Skeletal muscle tissue (tissue), 4 donors: ENCODE results near the gene HSPA1A. TPM values are rescaled to one million over a fixed set of nuclear protein-coding genes. Genes with fewer than 3 reads are reported as not detected.
A peak's percentile ranks its signal among the peaks of the same experiment; 100 is the strongest.
"Not testable (repeated sequence)": the region's sequence is repeated elsewhere in the genome, so short reads cannot be mapped to it uniquely, and the experiment has no call there.

Source experiments
- H3K27ac ChIP-seq: one replicate; pipeline ENCODE4 v1.7.0; 2013; ENCODE audit warnings: mild to moderate bottlenecking, low read depth, low read length, inconsistent platforms
- H3K27me3 ChIP-seq, 3 donors: one replicate each; pipeline ENCODE4 v1.7.0; 2013; ENCODE audit warnings: low read length in 3 of 3; ENCODE audit not compliant: control insufficient read depth in 3 of 3, insufficient read depth in 3 of 3
- H3K36me3 ChIP-seq, 3 donors: one replicate each; pipeline ENCODE4 v1.7.0; 2013; ENCODE audit warnings: low read length in 3 of 3; ENCODE audit not compliant: control insufficient read depth in 3 of 3, insufficient read depth in 3 of 3
- H3K4me1 ChIP-seq, 3 donors: one replicate each; pipeline ENCODE4 v1.7.0; 2013; ENCODE audit warnings: low read length in 3 of 3, mild to moderate bottlenecking in 3 of 3; ENCODE audit not compliant: control insufficient read depth in 3 of 3, insufficient read depth in 3 of 3
- H3K4me3 ChIP-seq, 3 donors: one replicate each; pipeline ENCODE4 v1.7.0; 2013; ENCODE audit warnings: low read length in 3 of 3
- H3K9ac ChIP-seq, 3 donors: one replicate each; pipeline ENCODE4 v1.7.0; 2013; ENCODE audit warnings: low read length in 3 of 3, mild to moderate bottlenecking in 3 of 3, moderate library complexity in 2 of 3, low read depth in 1 of 3
- H3K9me3 ChIP-seq, 3 donors: one replicate each; pipeline ENCODE4 v1.7.0; 2013; ENCODE audit warnings: low read length in 3 of 3; ENCODE audit not compliant: control insufficient read depth in 3 of 3
- total RNA-seq: library from RNA; depleted of rRNA; stranded (reverse); fragments of >200 nt; gene quantifications from one replicate; pipeline ENCODE4 v1.2.3, GENCODE V29; 2014
- donor health status: Osteomylitis.

Gene HSPA1A
- total RNA-seq, 1 donor from 2014 or later, result 133 TPM

DNA sequence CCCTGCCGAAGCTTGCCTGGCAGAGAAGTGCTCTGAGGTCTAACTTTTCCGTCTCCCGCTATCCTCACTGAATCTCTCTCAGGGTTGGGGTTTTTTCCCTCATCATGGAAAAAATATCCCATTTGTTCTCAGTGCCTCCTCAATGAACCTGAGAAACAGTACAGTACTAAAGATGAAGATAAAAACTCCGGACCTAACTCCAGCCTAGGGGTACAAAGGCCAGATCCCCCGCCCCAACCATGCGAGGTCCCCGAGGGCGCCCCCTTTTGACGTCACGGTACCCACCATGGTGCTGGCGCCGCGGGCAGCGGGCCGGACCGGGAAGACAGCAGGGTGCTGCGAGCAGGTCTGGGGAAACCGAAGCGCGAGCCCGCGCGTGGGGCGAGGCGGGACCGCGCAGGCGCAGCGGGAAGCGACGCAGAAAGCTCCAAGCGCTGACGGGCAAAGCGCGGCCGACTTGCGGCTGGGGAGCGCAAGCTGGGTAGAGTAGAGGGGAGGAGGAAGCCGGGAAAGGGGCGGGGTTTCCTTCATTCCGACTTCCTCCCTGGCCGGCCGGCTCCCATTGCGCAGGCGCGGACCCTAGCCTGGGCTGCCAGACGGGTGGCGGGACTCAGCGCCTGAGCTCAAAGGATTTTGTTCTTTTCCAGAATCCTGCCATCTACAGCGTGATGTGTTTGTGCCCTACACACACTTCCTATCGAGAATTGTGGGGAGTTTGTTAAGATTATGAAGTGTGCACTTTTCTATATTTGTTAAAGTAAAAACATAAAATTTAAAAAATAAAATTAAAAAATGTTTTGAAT, 8.7 kb upstream of the HSPA1A start, which contains the start of gene LSM2:
Gene LSM2, minus strand, starts transcription at position 497 of the 803 bp plus-strand sequence. Its CDS starts 209 bp downstream, at position 288.
- Histone ChIP-seq H3K27ac (peak within 1 kb of the TSS; percentile 91), H3K36me3 (peaks cover 0 to 6% (median 2%) of the 10 kb centered on the region in 3 donors), H3K9me3 (no peaks in the 10 kb centered on the region), H3K9ac (peak within 1 kb of the TSS; percentile 84 to 95 (median 93)), H3K27me3 (no peaks in the 10 kb centered on the region), H3K4me3 (peak within 1 kb of the TSS; percentile 71 to 86 (median 79)), H3K4me1 (peaks cover 8 to 14% (median 12%) of the 10 kb centered on the region in 3 donors)

- H3K4me3 ChIP-seq, H3K36me3 ChIP-seq, H3K9ac ChIP-seq, H3K27ac ChIP-seq, H3K9me3 ChIP-seq, H3K27me3 ChIP-seq: not testable (repeated sequence)
- peaks cover 11 to 17% (median 15%) of the 10 kb centered on the region in 3 donors for H3K4me1 ChIP-seq
These were observed 6.7 kb upstream of the HSPA1A start for GRCh38 chr6:31808599-31808998.

GRCh38 chr6:31811645-31812044, 3.7 kb upstream of the HSPA1A start:
- H3K4me1 ChIP-seq, result peaks cover 10 to 12% (median 11%) of the 10 kb centered on the region in 3 donors
- no peaks in the 10 kb centered on the region for H3K9me3 ChIP-seq
- no peak overlapping the region for H3K4me3 ChIP-seq
- H3K36me3 ChIP-seq, result peaks cover 0 to 6% (median 0%) of the 10 kb centered on the region in 3 donors
- no peak overlapping the region for H3K27ac ChIP-seq
- H3K9ac ChIP-seq, result no peak overlapping the region
- H3K27me3 ChIP-seq, result no peaks in the 10 kb centered on the region

- peak overlapping the region; percentile 81 to 87 (median 84) for H3K9ac ChIP-seq
- H3K4me1 ChIP-seq, result peaks cover 8 to 16% (median 10%) of the 10 kb centered on the region in 3 donors
- no peaks in the 10 kb centered on the region for H3K27me3 ChIP-seq
- peaks cover 0 to 6% (median 0%) of the 10 kb centered on the region in 3 donors for H3K36me3 ChIP-seq
- peak overlapping the region; percentile 0 to 61 (median 47) for H3K4me3 ChIP-seq
- H3K9me3 ChIP-seq, result no peaks in the 10 kb centered on the region
- peak overlapping the region; percentile 90 for H3K27ac ChIP-seq
These were observed 1.9 kb upstream of the HSPA1A start for GRCh38 chr6:31813465-31813849.

- Histone ChIP-seq H3K4me1 (peaks cover 16 to 23% (median 16%) of the 10 kb centered on the region in 3 donors), H3K36me3 (peaks cover 0 to 6% (median 0%) of the 10 kb centered on the region in 3 donors), H3K9ac (peak overlapping the region; percentile 74 to 94 (median 90)), H3K9me3 (no peaks in the 10 kb centered on the region), H3K4me3 (peak overlapping the region; percentile 74 to 91 (median 85)), H3K27me3 (no peaks in the 10 kb centered on the region), H3K27ac (peak overlapping the region; percentile 98)
These were observed 692 bp upstream of the HSPA1A start for GRCh38 chr6:31814677-31815024.

DNA sequence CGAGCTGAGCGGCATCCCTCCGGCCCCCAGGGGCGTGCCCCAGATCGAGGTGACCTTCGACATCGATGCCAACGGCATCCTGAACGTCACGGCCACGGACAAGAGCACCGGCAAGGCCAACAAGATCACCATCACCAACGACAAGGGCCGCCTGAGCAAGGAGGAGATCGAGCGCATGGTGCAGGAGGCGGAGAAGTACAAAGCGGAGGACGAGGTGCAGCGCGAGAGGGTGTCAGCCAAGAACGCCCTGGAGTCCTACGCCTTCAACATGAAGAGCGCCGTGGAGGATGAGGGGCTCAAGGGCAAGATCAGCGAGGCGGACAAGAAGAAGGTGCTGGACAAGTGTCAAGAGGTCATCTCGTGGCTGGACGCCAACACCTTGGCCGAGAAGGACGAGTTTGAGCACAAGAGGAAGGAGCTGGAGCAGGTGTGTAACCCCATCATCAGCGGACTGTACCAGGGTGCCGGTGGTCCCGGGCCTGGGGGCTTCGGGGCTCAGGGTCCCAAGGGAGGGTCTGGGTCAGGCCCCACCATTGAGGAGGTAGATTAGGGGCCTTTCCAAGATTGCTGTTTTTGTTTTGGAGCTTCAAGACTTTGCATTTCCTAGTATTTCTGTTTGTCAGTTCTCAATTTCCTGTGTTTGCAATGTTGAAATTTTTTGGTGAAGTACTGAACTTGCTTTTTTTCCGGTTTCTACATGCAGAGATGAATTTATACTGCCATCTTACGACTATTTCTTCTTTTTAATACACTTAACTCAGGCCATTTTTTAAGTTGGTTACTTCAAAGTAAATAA, 2.0 kb downstream of the HSPA1A start:
- H3K27ac ChIP-seq, result peak overlapping the region; percentile 100
- peak overlapping the region; percentile 85 to 88 (median 86) for H3K4me3 ChIP-seq
- H3K4me1 ChIP-seq, result peaks cover 32 to 38% (median 34%) of the 10 kb centered on the region in 3 donors
- H3K9ac ChIP-seq, result peak overlapping the region; percentile 88 to 92 (median 88)
- not testable (repeated sequence) for H3K27me3 ChIP-seq, H3K36me3 ChIP-seq, H3K9me3 ChIP-seq

DNA sequence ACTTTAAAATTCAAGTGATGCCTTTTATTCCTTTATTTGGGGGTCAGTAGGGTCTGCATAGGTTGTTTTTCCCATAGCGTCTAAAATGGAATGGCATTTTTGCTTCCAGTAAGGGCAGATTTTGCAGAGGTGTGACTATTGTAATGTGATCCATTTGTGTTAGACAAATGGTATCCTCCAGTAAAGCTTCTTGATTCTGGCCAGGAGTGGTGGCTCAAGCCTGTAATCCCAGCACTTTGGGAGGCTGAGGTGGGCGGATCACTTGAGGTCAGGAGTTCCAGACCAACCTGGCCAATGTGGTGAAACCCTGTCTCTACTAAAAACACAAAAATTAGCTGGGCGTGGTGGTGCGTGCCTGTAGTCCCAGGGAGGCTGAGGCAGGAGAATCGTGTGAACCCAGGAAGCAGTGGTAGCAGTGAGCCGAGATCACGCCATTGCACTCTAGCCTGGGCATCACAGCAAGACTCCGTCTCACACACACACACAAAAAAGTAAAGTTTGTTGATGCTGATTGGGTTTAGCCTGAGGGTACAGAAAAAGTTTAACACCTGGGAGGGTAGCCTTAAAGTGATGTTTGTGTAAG, 2.7 kb downstream of the HSPA1A start:
- H3K9ac ChIP-seq, result peak overlapping the region; percentile 88 to 92 (median 88)
- not testable (repeated sequence) for H3K9me3 ChIP-seq, H3K27me3 ChIP-seq, H3K36me3 ChIP-seq
- peak overlapping the region; percentile 85 to 88 (median 86) for H3K4me3 ChIP-seq
- peak overlapping the region; percentile 100 for H3K27ac ChIP-seq
- H3K4me1 ChIP-seq, result peaks cover 35 to 44% (median 40%) of the 10 kb centered on the region in 3 donors

DNA sequence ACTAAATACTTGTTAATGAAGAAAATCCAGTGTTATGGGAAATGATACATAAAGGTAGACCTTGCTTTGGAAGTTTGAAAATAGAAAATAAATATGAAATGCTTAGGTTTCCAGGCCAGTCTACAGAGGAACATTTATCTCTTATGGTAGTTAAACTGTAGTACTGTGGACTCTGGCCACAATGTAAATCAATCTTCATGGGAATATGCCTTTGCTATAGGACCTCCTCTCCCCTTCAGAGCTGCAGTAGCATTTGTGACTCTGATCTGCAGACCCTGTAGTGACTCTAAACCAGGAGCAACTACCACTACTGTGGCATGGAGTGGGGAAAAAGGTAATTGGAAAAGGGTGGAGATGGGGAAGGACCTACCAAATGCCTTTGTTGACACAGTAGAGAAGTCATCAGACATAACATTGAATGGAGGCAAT, 4.5 kb downstream of the HSPA1A start:
- Histone ChIP-seq H3K36me3 (no peaks in the 10 kb centered on the region), H3K4me3 (peak overlapping the region; percentile 7 to 54 (median 48)), H3K9ac (peak overlapping the region in 1 of 3 donors; percentile 64), H3K27ac (peak overlapping the region; percentile 100), H3K27me3 (no peaks in the 10 kb centered on the region), H3K4me1 (peaks cover 34 to 46% (median 36%) of the 10 kb centered on the region in 3 donors), H3K9me3 (no peaks in the 10 kb centered on the region)

GRCh38 chr6:31820399-31820798, 5.1 kb downstream of the HSPA1A start:
- H3K9ac ChIP-seq, result peak overlapping the region in 2 of 3 donors; percentile 85 to 90
- not testable (repeated sequence) for H3K27me3 ChIP-seq, H3K9me3 ChIP-seq, H3K36me3 ChIP-seq
- peak overlapping the region; percentile 100 for H3K27ac ChIP-seq
- H3K4me1 ChIP-seq, result peaks cover 34 to 46% (median 36%) of the 10 kb centered on the region in 3 donors
- H3K4me3 ChIP-seq, result peak overlapping the region in 1 of 3 donors; percentile 78
